Panc1 (cell line): ENCODE results near the gene GLIS1.

Experiments used
- POLR2AphosphoS5 ChIP-seq: IDR thresholded peaks from 2 replicates; pipeline ENCODE4 v1.6.1; 2012; ENCODE audit warnings: mild to moderate bottlenecking, low read depth, low read length, moderate library complexity
- REST ChIP-seq, 2 experiments: IDR thresholded peaks; 2 replicates each; pipeline ENCODE4 v1.6.1; 2011 to 2012; ENCODE audit warnings: low read depth in 2 of 2, control low read depth in 1 of 2, low read length in 1 of 2, mild to moderate bottlenecking in 1 of 2, moderate library complexity in 1 of 2; ENCODE audit not compliant: insufficient read depth in 1 of 2
- TF ChIP-seq, protein P1 (sequence below): fragments of 450-650 bp; IDR thresholded peaks from 2 replicates; pipeline ENCODE4 v1.5.1; 2017; ENCODE audit warnings: mild to moderate bottlenecking

GRCh38 chr1:53462193-53462592, 276.8 kb downstream of the GLIS1 start:
- TF ChIP-seq REST (IDR thresholded peaks at IDR 0.05; ENCODE audit: insufficient read depth in 1 of 2, low read depth in 2 of 2, low read length in 1 of 2) = no peak
- TF ChIP-seq, protein P1, sequence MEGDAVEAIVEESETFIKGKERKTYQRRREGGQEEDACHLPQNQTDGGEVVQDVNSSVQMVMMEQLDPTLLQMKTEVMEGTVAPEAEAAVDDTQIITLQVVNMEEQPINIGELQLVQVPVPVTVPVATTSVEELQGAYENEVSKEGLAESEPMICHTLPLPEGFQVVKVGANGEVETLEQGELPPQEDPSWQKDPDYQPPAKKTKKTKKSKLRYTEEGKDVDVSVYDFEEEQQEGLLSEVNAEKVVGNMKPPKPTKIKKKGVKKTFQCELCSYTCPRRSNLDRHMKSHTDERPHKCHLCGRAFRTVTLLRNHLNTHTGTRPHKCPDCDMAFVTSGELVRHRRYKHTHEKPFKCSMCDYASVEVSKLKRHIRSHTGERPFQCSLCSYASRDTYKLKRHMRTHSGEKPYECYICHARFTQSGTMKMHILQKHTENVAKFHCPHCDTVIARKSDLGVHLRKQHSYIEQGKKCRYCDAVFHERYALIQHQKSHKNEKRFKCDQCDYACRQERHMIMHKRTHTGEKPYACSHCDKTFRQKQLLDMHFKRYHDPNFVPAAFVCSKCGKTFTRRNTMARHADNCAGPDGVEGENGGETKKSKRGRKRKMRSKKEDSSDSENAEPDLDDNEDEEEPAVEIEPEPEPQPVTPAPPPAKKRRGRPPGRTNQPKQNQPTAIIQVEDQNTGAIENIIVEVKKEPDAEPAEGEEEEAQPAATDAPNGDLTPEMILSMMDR = no peak
- no peak for TF ChIP-seq POLR2AphosphoS5
